GM21423 (cell line): Measurements from ENCODE around the gene AGBL4.

Source experiments
- ATAC-seq: cut with Tn5 transposase; IDR thresholded peaks from one replicate; pipeline ENCODE4 v1.9.1; 2021; ENCODE audit warnings: mild to moderate bottlenecking, moderate library complexity; ENCODE audit not compliant: unreplicated experiment

The AGBL4 gene

DNA sequence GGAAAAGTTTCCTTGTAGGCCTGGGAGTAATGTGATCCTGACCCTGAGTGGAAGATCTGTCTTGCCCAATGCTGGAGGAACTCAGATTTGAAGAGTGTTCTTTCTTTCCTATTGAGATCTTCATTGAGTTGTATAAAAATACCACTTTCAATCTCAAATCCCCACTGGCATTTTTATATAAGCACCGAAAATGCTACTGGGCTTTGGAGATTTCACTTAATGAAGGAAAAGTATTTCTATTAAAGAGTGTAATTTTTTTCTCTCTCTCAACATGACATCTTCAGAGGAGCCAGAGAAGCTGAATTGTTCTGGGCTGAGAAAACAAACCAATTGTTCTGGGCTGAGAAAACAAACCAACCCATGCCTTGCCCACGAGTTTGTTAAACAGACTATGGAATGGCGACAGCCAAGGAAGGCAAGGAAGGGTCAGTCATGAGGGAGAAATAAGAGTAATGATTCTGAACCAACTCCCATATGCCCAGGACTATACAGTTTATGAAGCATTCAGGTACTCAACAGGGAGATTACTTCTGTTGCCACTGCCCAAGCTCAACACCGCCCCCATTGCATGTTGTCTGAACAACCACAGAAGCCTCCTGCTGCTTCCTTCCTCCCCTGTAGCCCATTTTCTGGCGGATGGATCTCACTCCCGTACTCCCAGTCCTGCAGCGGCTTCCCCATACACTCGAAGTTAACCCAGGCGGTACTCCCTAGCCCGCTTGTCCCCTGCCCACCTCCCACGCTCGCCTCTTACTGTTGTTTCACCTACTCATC lies 1350.2 kb downstream of the AGBL4 start:
- no peak for ATAC-seq

- ATAC-seq = no peak
These were observed 1352.2 kb downstream of the AGBL4 start for GRCh38 chr1:48671578-48671977.

DNA sequence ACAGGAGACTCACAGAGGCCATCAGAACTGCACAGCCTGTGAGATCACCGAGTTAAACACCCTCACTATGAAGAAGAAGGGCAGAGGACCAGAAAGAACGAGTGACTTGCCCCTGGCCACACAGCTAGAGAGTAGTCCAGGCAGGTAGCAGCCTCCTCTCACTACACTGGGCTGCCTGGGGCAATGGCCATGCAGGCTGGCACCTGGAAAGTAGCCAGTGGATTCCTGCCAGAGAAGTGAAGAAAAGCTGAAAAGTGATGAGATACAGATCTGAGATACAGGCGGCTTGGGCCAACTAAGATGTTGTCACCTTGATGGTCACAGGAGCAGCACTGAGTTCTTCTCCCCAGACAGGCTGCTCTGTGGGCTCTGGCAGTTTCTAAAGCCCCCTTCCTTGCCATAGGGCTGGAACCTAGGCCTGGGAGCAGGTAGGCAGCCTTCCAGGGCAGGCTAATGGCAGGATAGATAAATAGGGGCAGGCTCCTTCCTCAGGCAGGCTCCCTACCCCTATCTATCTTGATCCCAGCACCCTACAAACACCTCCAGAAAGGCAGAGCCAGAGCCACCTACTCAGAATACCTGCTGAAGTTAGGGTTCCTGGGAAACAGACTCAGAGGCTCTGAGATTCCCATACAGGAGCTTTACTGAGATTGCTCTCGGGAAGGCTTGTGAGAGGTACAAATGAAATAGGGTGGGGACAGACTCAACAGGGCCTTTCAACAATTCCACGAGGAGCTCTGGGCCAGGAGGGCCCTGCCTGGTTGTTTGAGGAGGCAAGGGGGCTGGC lies 1353.3 kb downstream of the AGBL4 start:
- no peak for ATAC-seq

GRCh38 chr1:48668339-48668738 lies 1355.4 kb downstream of the AGBL4 start:
- ATAC-seq = no peak

- no peak for ATAC-seq
These were observed 1356.0 kb downstream of the AGBL4 start for GRCh38 chr1:48667782-48668181.

- ATAC-seq = no peak
These were observed 1357.9 kb downstream of the AGBL4 start for GRCh38 chr1:48665708-48666407.

DNA sequence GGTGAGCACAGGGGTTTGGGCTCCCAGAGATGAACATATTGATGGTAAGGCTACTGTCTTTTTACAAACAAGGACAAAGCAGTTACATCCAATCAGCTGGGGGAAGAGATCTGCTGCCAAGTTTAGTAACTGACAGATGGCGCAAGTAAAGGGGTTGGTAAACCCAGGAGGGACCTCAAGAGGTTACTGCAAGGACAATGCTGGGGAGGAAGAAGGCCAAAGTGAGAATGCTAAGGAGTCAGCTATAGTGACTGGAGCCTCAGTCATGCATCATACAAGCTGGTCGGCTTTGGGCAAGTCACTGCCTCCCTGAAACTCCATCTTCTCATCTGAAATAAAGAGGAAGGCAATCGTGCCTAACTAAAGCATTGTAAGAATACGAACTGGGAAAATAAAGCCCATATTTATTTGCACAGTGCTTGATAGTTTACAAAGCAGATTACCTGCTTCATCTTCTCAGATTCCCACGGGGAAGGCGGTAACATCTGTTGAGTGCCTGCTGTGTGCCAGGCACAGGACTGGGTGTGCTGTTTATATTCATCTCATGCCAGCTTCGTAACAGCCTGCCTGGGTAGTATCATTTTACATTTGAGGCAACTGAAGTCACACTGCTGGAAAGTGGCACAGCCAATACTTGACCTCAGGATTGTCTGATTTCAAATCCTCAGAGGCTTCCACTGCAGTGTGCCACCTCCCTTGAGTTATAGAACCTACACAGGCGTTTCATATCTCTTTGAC lies 1361.9 kb downstream of the AGBL4 start:
- no peak for ATAC-seq

DNA sequence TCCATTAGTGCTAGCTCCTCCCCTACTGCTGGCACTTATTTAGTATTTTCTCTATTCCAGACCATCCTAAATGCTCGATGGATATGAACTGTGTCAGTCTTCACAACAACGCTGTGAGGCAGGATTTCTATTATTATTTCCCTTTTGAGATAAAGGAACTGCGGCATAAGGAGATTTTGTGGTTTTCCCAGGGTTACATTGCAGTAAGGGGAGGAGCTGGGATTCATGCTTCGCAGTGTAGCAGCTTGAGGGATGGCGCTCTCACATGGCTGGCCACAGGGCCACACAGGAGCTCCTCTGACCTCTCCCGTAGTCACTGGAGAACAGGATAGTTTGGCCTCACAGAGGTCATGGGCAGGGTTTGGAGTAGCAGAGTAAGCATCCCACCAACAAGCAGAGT lies 1364.0 kb downstream of the AGBL4 start:
- no peak for ATAC-seq

GRCh38 chr1:48657413-48657812 lies 1366.3 kb downstream of the AGBL4 start:
- ATAC-seq = no peak

GRCh38 chr1:48654606-48655210 lies 1369.0 kb downstream of the AGBL4 start:
- no peak for ATAC-seq

DNA sequence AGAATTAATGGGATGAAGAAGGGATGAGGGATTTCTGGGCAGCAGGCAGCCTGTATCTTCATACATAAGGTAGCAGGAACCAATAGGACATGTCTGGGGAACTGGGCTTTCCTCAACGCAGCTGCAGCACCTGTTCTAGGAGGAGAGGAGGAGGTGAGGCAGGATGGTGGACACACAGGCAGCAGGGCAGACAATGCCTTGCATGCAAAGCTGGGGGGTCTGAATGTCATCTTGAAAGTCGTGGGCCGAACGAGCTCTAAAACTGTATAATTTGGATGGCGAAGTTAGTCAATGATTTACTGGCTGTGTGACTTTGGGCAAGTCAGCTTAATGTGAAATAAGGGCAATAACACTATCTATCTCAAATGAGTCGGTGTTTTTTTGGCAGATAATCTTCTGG lies 1371.4 kb downstream of the AGBL4 start:
- ATAC-seq = no peak

- ATAC-seq = no peak
These were observed 1373.9 kb downstream of the AGBL4 start for GRCh38 chr1:48649880-48650279.

DNA sequence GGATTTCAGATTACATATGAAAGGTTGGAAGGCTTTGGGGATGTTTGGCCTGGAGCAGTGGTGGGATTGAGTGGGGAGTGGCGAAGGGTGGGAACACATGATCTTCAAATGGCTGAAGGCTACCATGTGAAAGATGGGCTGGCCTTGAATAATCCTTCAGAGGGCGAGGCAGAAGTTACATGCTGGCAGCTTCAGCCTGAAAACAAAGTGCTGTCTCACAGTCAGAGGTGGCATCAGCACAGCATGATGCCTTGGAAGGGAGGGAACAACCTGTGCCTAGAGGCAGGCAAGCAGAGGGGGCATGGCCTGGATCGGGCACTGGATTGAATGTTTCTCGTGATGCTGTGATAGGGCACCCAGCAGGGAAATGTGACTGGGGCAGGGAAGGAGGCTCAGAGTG lies 1377.9 kb downstream of the AGBL4 start:
- ATAC-seq = no peak

DNA sequence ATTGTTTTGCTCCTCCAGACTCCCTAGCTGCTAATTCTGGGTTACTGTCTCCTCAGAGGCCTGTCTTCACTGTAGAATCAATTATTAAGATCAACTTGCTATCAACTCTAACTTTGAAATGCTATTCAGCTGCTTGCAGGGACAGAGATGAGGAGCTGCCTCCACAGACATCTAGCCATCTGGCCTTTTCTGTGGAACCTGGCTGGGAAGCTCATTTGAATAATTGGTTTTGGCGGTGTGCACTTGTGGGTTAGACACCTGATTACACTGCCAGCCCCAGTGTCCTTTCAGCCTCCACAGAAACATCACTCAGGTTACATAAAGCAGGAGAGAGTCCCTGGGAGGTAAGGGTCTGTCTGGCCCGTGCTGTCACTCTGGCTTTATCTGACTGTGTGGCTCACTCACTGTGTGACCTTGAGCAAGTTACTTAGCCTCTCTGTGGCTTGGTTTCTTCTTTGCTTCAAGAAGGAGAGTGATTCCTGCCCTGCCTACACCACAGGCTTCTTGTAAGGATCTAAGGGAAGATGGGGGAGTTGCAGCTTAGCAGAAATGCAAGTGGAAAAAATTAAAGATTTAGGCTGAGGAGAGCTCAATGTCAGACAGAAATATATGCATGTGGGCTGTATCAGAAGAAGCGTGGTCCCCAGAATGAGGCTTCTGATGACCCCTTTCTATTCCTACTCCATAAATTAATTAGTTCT lies 1378.7 kb downstream of the AGBL4 start:
- no peak for ATAC-seq

DNA sequence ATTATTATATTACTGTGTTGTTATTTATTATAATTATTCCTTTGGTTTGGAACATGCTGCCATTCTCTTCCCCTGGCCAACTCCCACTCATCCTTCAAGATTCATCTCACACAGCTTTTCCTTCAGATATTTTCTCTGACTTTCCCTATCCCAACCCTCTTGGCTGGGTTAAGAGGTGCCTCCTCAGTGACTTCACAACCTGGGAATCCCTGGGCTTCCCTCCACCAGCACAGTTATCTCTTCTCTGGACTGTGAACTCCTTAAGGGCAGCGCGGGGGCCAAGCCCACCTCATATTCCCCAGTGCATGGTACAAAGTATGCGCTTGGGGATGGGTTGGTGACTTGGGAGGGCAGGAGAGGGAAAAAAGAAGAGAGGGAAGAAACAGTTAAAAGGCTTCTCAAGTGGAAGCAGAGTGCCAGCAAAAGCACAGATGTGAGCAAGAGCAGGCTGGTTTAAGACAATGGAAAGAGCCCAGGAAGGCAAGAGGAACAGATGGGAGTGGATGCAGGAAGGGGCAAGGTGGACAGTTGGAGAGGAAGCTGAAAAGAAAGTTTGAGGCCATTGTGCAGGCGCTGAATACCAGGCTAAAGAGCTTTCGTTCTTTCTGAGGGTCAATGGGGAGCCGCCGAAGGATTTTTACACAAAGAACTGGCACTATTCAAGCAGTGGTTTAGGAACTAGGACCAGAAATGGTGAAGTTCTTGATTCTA lies 1379.4 kb downstream of the AGBL4 start:
- ATAC-seq = no peak

- ATAC-seq = no peak
These were observed 1380.6 kb downstream of the AGBL4 start for GRCh38 chr1:48643193-48643592.

DNA sequence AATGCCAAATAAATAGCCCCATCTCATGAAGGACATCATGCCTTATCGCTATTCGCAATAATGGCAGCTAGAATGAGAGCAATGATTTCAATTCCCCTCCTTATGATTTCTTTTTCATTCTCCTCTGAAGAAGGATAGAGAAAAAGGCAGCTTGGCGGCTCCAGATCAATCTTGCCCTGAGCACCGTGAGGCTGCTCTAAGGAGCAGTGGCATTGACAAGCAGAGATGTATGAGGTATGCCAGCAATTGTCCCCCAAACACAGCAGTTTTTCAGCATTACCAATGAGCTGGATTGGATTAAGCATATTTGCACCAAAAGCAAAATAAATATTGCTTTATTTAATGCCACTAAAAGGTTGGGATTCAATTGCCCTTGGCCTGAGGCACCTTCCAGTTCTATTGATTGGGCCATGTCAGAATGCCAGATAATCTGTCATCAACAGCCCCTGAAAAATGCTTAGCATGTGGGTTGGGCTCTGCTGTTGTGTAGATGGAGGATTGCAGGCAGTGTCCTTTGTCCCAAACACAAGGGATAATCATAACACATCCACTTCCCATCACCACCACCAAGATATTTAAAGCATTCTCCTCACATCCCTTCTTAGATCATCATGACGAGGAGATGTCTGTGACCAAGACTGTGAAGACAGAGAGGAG lies 1382.8 kb downstream of the AGBL4 start:
- no peak for ATAC-seq

DNA sequence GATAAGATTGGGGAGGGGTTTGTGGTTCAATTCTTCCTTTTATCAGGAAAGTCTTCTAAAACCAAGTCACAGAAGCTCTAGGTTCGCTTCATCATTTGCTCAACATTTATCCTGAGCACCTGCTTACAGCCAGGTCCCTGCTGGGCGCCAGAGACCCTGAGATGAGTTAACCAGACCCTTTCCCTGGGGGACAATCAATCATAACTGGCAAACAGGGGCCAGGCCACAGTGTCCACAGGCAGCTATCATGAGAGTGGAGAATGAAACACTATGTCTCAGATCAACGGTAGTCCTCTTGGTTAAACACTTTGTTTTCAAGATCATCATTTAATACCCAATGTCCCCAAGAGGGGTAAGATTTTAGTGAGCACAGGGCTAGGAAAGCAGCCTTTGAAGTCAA lies 1393.9 kb downstream of the AGBL4 start:
- ATAC-seq = no peak

DNA sequence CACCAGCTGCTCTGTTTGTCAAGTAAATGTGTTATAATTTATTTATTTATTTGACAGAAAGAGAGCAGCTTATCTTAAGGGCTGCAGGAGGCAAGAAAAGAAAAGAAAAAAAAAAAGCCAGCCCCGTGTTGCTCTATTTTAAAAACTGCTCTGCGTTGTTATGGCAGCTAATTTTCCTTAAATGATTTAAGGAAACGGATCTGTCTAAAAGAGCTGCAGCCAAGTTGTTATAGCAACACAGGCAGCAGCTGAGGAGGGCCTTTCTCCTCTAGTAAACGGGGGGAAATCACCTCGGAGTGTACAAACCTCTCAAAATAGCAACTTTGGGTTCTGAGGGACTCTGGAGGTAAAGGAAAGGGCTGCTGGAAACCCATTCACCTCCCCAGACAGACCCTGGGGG lies 1396.3 kb downstream of the AGBL4 start:
- no peak for ATAC-seq
